GM23248 (cell line): ENCODE data around the gene RPL13.

ENCODE experiments used
- EZH2 ChIP-seq: fragments of 200-600 bp; sonication (generic); IDR thresholded peaks from 2 replicates; pipeline ENCODE4 v1.6.1; 2018; ENCODE audit warnings: antibody characterized with exemption, mild to moderate bottlenecking; ENCODE audit not compliant: insufficient read depth, poor library complexity, severe bottlenecking
- EZH2phosphoT487 ChIP-seq: fragments of 200-600 bp; sonication (generic); IDR thresholded peaks from 2 replicates; pipeline ENCODE4 v1.6.1; 2018; ENCODE audit warnings: antibody characterized with exemption, moderate library complexity, mild to moderate bottlenecking, low read depth; ENCODE audit not compliant: insufficient read depth

GRCh38 chr16:89563639-89564392 lies 3.3 kb downstream of the RPL13 start:
- no peak for TF ChIP-seq EZH2
- no peak for TF ChIP-seq EZH2phosphoT487
